Lower lobe of right lung (tissue), 2 donors: ENCODE data around the gene ANKMY1. TPM values are rescaled to one million over a fixed set of nuclear protein-coding genes. Genes with fewer than 3 reads are reported as not detected.

Experiments used
- ATAC-seq, 2 donors: fragments of 200-7000 bp; cut with Tn5 transposase; one replicate each; pipeline ENCODE4 v1.9.1; 2020 to 2022; ENCODE audit warnings: mild to moderate bottlenecking in 2 of 2, moderate library complexity in 2 of 2
- DNase-seq: peaks from one replicate; pipeline ENCODE4 v3.0.0-alpha.2; 2020
- H3K27ac ChIP-seq: fragments of 200-600 bp; one replicate; pipeline ENCODE4 v1.8.0; 2022
- H3K27me3 ChIP-seq: fragments of 200-600 bp; one replicate; pipeline ENCODE4 v1.8.0; 2022; ENCODE audit warnings: low read depth
- H3K36me3 ChIP-seq: fragments of 200-600 bp; one replicate; pipeline ENCODE4 v1.8.0; 2022; ENCODE audit warnings: mild to moderate bottlenecking
- H3K4me1 ChIP-seq: fragments of 200-600 bp; one replicate; pipeline ENCODE4 v1.8.0; 2022
- H3K4me3 ChIP-seq: fragments of 200-600 bp; one replicate; pipeline ENCODE4 v1.8.0; 2022; ENCODE audit warnings: mild to moderate bottlenecking
- H3K9me3 ChIP-seq: fragments of 200-600 bp; one replicate; pipeline ENCODE4 v1.8.0; 2022
- intact Hi-C: fragments of 100-400 bp; cut with DNase I; formaldehyde crosslinking; loops from one replicate; pipeline ENCODE4 v1.11.0; 2022
- total RNA-seq: library from RNA; stranded (reverse); fragmentation: NEBNext Ultra II Directional; extraction: Animal tissue kit (Norgen Biotek cat#: 25700); gene quantifications from one replicate; pipeline ENCODE4 v1.2.1, GENCODE V29; 2021
- TF ChIP-seq, protein P1 (sequence below): fragments of 200-600 bp; IDR thresholded peaks from one replicate; pipeline ENCODE4 v1.8.0; 2022; ENCODE audit warnings: antibody characterized with exemption, mild to moderate bottlenecking
- donor health status: DM: no; HTN: yes; CAD: no; lungs with severe emphysema.

Gene ANKMY1
- total RNA-seq, 1 donor from 2014 or later: 29.3 TPM

DNA sequence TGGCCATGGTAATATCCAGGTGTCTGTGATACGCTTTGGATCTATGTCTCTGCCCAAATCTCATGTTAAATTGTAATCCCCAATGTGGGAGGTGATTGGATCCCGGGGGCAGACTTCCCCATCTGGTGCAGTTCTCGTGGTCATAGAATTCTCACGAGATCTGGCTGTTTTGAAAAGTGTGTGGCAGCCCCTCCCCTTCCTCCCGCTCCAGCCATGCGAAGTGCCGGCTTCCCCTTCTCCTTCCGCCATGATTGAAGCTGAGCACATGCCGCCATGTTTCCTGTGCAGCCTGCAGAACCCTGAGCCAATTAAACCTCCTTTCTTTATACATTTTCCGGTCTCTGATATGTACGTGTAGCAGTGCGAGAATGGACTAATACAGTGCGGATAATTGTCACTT is 79.9 kb downstream of the ANKMY1 start:
- ATAC-seq (no peak), DNase-seq (peak; percentile 9)
- no peak overlapping the region for H3K4me3 ChIP-seq
- peaks cover 15% of the 10 kb centered on the region for H3K9me3 ChIP-seq
- no peaks in the 10 kb centered on the region for H3K27me3 ChIP-seq
- H3K4me1 ChIP-seq: no peaks in the 10 kb centered on the region
- H3K27ac ChIP-seq: no peak overlapping the region
- no peaks in the 10 kb centered on the region for H3K36me3 ChIP-seq
- TF ChIP-seq, protein P1, sequence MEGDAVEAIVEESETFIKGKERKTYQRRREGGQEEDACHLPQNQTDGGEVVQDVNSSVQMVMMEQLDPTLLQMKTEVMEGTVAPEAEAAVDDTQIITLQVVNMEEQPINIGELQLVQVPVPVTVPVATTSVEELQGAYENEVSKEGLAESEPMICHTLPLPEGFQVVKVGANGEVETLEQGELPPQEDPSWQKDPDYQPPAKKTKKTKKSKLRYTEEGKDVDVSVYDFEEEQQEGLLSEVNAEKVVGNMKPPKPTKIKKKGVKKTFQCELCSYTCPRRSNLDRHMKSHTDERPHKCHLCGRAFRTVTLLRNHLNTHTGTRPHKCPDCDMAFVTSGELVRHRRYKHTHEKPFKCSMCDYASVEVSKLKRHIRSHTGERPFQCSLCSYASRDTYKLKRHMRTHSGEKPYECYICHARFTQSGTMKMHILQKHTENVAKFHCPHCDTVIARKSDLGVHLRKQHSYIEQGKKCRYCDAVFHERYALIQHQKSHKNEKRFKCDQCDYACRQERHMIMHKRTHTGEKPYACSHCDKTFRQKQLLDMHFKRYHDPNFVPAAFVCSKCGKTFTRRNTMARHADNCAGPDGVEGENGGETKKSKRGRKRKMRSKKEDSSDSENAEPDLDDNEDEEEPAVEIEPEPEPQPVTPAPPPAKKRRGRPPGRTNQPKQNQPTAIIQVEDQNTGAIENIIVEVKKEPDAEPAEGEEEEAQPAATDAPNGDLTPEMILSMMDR: no peak
- intact Hi-C loops: no loop called here

DNA sequence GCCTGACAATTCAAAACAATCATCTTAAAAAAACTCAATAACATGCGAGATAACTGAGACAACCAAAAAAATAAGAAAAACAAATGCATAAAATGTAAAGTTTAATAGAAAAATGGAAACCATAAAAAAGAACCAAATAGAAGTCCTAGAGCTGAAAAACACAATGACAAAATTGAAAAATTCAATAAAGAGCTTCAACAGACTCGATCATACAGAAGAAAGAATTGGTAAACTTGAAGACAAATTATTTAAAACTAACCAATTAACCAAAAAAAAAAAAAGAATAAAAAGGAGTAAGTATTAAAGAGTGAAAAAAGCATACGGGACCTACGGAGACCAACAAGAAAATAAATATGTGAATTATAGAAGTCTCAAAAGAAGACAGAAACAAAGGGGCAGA is 84.6 kb downstream of the ANKMY1 start:
- H3K27ac ChIP-seq: no peak overlapping the region
- no peaks in the 10 kb centered on the region for H3K27me3 ChIP-seq
- ATAC-seq (no peak), DNase-seq (no peak)
- TF ChIP-seq, protein P1: no peak
- H3K9me3 ChIP-seq: peaks cover 18% of the 10 kb centered on the region
- H3K4me1 ChIP-seq: no peaks in the 10 kb centered on the region
- no peaks in the 10 kb centered on the region for H3K36me3 ChIP-seq
- no peak overlapping the region for H3K4me3 ChIP-seq
- intact Hi-C loops: no loop called here

DNA sequence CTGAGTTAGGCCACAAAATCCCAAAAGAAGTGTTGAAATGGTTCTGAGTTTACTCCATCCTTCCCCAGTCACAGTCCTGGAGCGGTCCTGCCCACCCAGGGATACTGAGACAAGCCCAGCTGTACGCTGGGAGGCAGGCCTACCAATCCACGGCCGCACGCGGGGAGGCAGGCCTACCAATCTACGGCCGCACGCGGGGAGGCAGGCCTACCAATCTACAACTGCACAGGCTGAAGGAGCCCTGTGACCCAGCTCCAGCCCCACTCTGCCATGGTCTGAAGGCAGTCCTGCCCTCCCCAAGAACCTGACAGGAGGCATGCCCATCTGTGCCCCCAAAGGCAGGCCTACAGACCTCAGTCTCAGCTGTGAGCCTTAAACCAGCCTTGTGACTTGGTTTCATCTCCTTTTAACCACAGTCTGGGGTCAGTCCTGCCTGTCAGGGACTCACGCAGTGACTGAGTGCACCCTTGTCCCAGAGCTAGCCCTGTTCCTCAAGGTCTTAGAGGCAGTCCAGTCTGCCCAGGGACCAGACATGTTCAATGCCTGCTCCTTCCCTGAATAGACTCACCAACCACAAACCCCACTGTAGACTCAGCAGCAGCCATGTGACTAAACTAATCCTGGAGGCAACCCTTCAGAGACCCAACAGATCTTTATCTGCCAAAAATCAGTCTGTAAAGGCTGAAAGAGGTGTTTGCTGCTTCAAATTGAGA is 85.6 kb downstream of the ANKMY1 start:
- ATAC-seq: no peak
- peaks cover 18% of the 10 kb centered on the region for H3K9me3 ChIP-seq
- H3K4me1 ChIP-seq: no peaks in the 10 kb centered on the region
- H3K27me3 ChIP-seq: no peaks in the 10 kb centered on the region
- H3K27ac ChIP-seq: no peak overlapping the region
- intact Hi-C loops: no loop called here
- DNase-seq: no peak
- H3K4me3 ChIP-seq: no peak overlapping the region
- H3K36me3 ChIP-seq: no peaks in the 10 kb centered on the region
- TF ChIP-seq, protein P1: no peak

DNA sequence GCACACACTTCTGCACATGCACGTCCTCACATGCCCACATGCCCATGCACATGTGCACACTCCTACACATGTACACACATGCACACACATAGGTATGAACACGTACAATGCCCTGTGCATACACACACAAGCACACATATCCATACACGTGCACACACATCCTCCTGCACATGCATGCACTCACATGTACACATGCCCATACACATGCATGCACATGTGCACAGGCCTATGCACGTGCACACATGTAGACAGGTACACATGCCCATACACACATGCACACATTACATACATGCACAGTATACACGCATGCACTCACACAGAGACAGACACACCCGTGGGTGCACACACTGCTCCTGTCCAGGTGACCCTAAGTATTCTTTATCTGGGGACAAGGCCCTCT is 88.0 kb downstream of the ANKMY1 start:
- TF ChIP-seq, protein P1: no peak
- no peak for DNase-seq
- no peaks in the 10 kb centered on the region for H3K4me1 ChIP-seq
- intact Hi-C loops: no loop called here
- H3K36me3 ChIP-seq: no peaks in the 10 kb centered on the region
- no peaks in the 10 kb centered on the region for H3K27me3 ChIP-seq
- no peak for ATAC-seq
- no peak overlapping the region for H3K4me3 ChIP-seq
- no peak overlapping the region for H3K27ac ChIP-seq
- peaks cover 18% of the 10 kb centered on the region for H3K9me3 ChIP-seq

DNA sequence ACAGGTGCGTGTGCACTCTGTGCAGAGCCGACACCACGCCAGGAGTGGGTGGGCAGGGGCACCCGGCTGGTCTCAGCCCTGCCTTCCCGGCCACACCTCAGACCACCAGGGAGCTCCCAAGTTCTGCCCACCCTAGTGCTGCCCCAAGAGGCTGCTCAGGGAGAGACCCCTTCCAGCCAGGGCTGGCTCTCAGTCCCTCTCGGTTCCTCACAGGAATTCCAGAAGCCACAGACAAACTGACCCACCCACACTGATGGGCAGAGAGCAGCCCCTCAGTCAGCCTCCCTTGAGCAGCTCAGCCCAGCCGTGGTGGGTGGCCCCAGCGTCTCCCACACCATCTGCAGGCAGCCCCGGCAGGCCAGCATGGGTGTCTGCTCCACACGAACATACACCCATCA is 88.5 kb downstream of the ANKMY1 start:
- Histone ChIP-seq H3K27ac (no peak overlapping the region), H3K9me3 (peaks cover 17% of the 10 kb centered on the region), H3K4me1 (no peaks in the 10 kb centered on the region), H3K36me3 (no peaks in the 10 kb centered on the region), H3K4me3 (no peak overlapping the region), H3K27me3 (no peaks in the 10 kb centered on the region)
- intact Hi-C loops: no loop called here
- DNase-seq (no peak), ATAC-seq (no peak)
- TF ChIP-seq, protein P1: no peak
